ENCODE results near the gene RPL37A. TPM values are rescaled to one million over a fixed set of nuclear protein-coding genes. Genes with fewer than 3 reads are reported as not detected.

RPL37A gene
- total and polyA plus RNA-seq, 2 of the 4 experiments (the other 2 are of a cell fraction) = 341 to 1,572 TPM

DNA sequence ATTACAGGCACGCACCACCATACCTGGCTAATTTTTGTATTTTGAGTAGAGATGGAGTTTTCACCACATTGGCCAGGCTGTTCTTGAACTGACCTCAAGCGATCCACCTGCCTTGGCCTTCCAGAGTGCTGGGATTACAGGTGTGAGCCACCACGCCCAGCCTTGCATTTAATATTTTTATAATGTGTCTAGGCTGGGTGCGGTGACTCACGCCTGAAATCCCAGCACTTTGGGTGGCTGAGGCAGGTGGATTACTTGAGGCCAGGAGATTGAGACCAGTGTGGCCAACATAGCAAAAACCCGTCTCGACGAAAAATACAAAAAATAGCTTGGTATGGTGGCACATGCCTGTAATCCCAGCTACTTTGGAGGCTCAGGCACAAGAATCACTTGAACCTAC is 3.2 kb downstream of the RPL37A start:
- Histone ChIP-seq H3K4me3 (ENCODE audit: insufficient read depth, low read depth, low read length) (no peak overlapping the region), H3K14ac (replicated peaks; ENCODE audit: low read depth, low read length) (no peak overlapping the region), H4K5ac (ENCODE audit: low read depth, low read length) (no peak overlapping the region), H2BK5ac (ENCODE audit: low read depth, low read length, poor library complexity, severe bottlenecking) (no peak overlapping the region), H4K91ac (ENCODE audit: insufficient read depth, low read depth, low read length) (no peak overlapping the region), H2BK15ac (ENCODE audit: low read depth, low read length) (no peak overlapping the region), H3K9me1 (ENCODE audit: insufficient read depth, low read length) (peaks cover 22% of the 10 kb centered on the region), H2AK9ac (replicated peaks; ENCODE audit: low read depth, low read length, poor library complexity) (no peak overlapping the region), H4K20me1 (ENCODE audit: insufficient read depth, low read length) (peaks cover 69% of the 10 kb centered on the region), H2AFZ (replicated peaks; ENCODE audit: low read length, poor library complexity) (no peak overlapping the region), H3K36me3 (ENCODE audit: control insufficient read depth, insufficient read depth, low read length) (peaks cover 49% of the 10 kb centered on the region), H2AK5ac (ENCODE audit: low read depth, low read length) (no peak overlapping the region), H3K79me1 (ENCODE audit: low read depth in 1 of 2, low read length in 2 of 2) (peaks cover 46 to 83% of the 10 kb centered on the region in 2 experiments), H2BK20ac (ENCODE audit: low read depth, low read length) (no peak overlapping the region), H2BK120ac (ENCODE audit: low read depth, low read length) (no peak overlapping the region), H3K27me3 (ENCODE audit: control insufficient read depth, insufficient read depth, low read length) (no peaks in the 10 kb centered on the region), H3K4me1 (ENCODE audit: control insufficient read depth, insufficient read depth, low read length) (peaks cover 5% of the 10 kb centered on the region; the same call in 1 of the 2 replicates), H3K4ac (ENCODE audit: low read depth, low read length) (no peak overlapping the region), H3K23ac (ENCODE audit: low read depth, low read length) (no peak overlapping the region), H4K8ac (ENCODE audit: low read depth in 2 of 2, low read length in 2 of 2) (no peak overlapping the region), H3K18ac (ENCODE audit: low read depth, low read length) (no peak overlapping the region), H3K27ac (ENCODE audit: insufficient read depth, low read length) (no peak overlapping the region), H3K56ac (ENCODE audit: extremely low read depth, insufficient read depth, low read length) (no peak overlapping the region), H3K9me3 (ENCODE audit: control insufficient read depth, insufficient read depth, low read length) (no peaks in the 10 kb centered on the region), H3K9ac (ENCODE audit: low read depth, low read length) (no peak overlapping the region), H3K4me2 (ENCODE audit: low read depth, low read length) (no peak overlapping the region)
- TF ChIP-seq BHLHE40 (IDR thresholded peaks at IDR 0.05; ENCODE audit: low read depth, low read length) (no peak), MAZ (IDR thresholded peaks at IDR 0.05; ENCODE audit: borderline replicate concordance, low read depth, low read length) (no peak), RCOR1 (IDR thresholded peaks at IDR 0.05; ENCODE audit: insufficient replicate concordance, low read length) (no peak), CEBPB (IDR thresholded peaks at IDR 0.05; ENCODE audit: low read depth, low read length) (no peak), NFE2L2 (IDR thresholded peaks at IDR 0.05; ENCODE audit: low read depth, low read length) (no peak), SMC3 (IDR thresholded peaks at IDR 0.05; ENCODE audit: low read depth, low read length) (no peak), MXI1 (IDR thresholded peaks at IDR 0.05; ENCODE audit: borderline replicate concordance, low read depth, low read length) (no peak), RAD21 (IDR thresholded peaks at IDR 0.05; ENCODE audit: low read length) (no peak), POLR2A (IDR thresholded peaks at IDR 0.05; ENCODE audit: low read depth, low read length) (no peak), CHD1 (IDR thresholded peaks at IDR 0.05; ENCODE audit: low read depth, low read length) (no peak), FOS (IDR thresholded peaks at IDR 0.05; ENCODE audit: low read depth, low read length) (no peak), RFX5 (IDR thresholded peaks at IDR 0.05; ENCODE audit: low read depth, low read length) (no peak), MAFK (IDR thresholded peaks at IDR 0.05; ENCODE audit: low read depth, low read length) (no peak)
- TF ChIP-seq, protein P1, sequence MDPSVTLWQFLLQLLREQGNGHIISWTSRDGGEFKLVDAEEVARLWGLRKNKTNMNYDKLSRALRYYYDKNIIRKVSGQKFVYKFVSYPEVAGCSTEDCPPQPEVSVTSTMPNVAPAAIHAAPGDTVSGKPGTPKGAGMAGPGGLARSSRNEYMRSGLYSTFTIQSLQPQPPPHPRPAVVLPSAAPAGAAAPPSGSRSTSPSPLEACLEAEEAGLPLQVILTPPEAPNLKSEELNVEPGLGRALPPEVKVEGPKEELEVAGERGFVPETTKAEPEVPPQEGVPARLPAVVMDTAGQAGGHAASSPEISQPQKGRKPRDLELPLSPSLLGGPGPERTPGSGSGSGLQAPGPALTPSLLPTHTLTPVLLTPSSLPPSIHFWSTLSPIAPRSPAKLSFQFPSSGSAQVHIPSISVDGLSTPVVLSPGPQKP (IDR thresholded peaks at IDR 0.05; ENCODE audit: borderline replicate concordance, low read depth, low read length) = no peak
- TF ChIP-seq, protein P2, sequence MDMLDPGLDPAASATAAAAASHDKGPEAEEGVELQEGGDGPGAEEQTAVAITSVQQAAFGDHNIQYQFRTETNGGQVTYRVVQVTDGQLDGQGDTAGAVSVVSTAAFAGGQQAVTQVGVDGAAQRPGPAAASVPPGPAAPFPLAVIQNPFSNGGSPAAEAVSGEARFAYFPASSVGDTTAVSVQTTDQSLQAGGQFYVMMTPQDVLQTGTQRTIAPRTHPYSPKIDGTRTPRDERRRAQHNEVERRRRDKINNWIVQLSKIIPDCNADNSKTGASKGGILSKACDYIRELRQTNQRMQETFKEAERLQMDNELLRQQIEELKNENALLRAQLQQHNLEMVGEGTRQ (IDR thresholded peaks at IDR 0.05; ENCODE audit: low read depth, low read length) = no peak
- TF ChIP-seq, protein P3, sequence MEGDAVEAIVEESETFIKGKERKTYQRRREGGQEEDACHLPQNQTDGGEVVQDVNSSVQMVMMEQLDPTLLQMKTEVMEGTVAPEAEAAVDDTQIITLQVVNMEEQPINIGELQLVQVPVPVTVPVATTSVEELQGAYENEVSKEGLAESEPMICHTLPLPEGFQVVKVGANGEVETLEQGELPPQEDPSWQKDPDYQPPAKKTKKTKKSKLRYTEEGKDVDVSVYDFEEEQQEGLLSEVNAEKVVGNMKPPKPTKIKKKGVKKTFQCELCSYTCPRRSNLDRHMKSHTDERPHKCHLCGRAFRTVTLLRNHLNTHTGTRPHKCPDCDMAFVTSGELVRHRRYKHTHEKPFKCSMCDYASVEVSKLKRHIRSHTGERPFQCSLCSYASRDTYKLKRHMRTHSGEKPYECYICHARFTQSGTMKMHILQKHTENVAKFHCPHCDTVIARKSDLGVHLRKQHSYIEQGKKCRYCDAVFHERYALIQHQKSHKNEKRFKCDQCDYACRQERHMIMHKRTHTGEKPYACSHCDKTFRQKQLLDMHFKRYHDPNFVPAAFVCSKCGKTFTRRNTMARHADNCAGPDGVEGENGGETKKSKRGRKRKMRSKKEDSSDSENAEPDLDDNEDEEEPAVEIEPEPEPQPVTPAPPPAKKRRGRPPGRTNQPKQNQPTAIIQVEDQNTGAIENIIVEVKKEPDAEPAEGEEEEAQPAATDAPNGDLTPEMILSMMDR (conservative IDR thresholded peaks at IDR 0.05; ENCODE audit: low read depth, low read length) = no peak
- intact Hi-C loops (cut with micrococcal nuclease) = no loop called here
- WGBS, 2 experiments (ENCODE audit: extremely low coverage in 2 of 2, insufficient read length in 1 of 2) = no CpG with 5 or more reads among the region's 8 CpGs
- ChIA-PET CTCF (no interaction called here), POLR2A (ENCODE audit: unreplicated experiment) (interaction anchor here (1.4 kb wide), 1 partner anchor 9 kb away, joined by 3 read pairs; no protein-coding TSS in a partner anchor)
- ATAC-seq (ENCODE audit: low read depth) (no peak), DNase-seq (no peak)
- in situ Hi-C loops (cut with MboI; ENCODE audit: low sequenced_read_pairs) = loop anchor here (25.0 kb wide), 1 partner anchor 1010 kb away; no protein-coding TSS in a partner anchor
- no TSS peak for BruUV-seq (replicated peaks)
- dilution Hi-C loops (cut with HindIII; ENCODE audit: low sequenced_read_pairs, unreplicated experiment) = loop anchor here (25.0 kb wide), 2 partner anchors 160 to 1010 kb away; no protein-coding TSS in a partner anchor

Measured in IMR-90 (cell line).